Natural killer cell treated with Interleukin-12 subunit alpha and Interleukin-12 subunit beta and Interleukin-15 and Interleukin-18, amount 100 ng/mL, for 72 hours (primary cell): Measurements from ENCODE around the gene NFAM1. TPM values are rescaled to one million over a fixed set of nuclear protein-coding genes. Genes with fewer than 3 reads are reported as not detected.

Source experiments
- total RNA-seq, 2 donors: library from RNA; stranded (reverse); gene quantifications; one replicate each; pipeline ENCODE4 v1.2.3, GENCODE V29; 2022

NFAM1 gene
- total RNA-seq, 2 donors from 2014 or later, result 0.19 to 0.47 TPM

Other genes with a start within 250 kb of the NFAM1 start
- 10 to 100 TPM; 54.8 to 69.0 TPM for gene TCF20, start 161.8 kb downstream of the NFAM1 start, total RNA-seq
- gene RRP7A, start 87.4 kb upstream of the NFAM1 start, total RNA-seq, result 100 to 1,000 TPM in 1 of 2 donors, 10 to 100 TPM in 1; 81.8 to 119 TPM
- gene SERHL2, start 121.6 kb upstream of the NFAM1 start, total RNA-seq, result not detected
- 10 to 100 TPM; 61.6 to 78.9 TPM for gene POLDIP3, start 182.5 kb upstream of the NFAM1 start, total RNA-seq
- gene ATP5MGL, start 208.2 kb upstream of the NFAM1 start, total RNA-seq, result 1 to 10 TPM in 1 of 2 donors, under 1 TPM in 1; 0.62 to 1.1 TPM
- 10 to 100 TPM; 79.6 to 96.7 TPM for gene CYB5R3, start 217.0 kb upstream of the NFAM1 start, total RNA-seq